WTC11 (cell line): ENCODE data around the gene KCMF1. TPM values are rescaled to one million over a fixed set of nuclear protein-coding genes. Genes with fewer than 3 reads are reported as not detected.

Experiments used
- ATAC-seq: fragments of 200-7000 bp; cut with Tn5 transposase; 2 replicates; pipeline ENCODE4 v1.10.0; 2021; ENCODE audit warnings: mild to moderate bottlenecking, moderate library complexity
- CTCF ChIA-PET: fragments of 300-600 bp; sonication (Branson Sonifier 250); formaldehyde crosslinking; loops from one replicate; lab custom pipeline; 2021; ENCODE audit warnings: antibody characterized with exemption; lab: Charles Lee
- POLR2A ChIA-PET: fragments of 350-600 bp; sonication (Branson Sonifier 250); formaldehyde crosslinking; loops from one replicate; lab custom pipeline; 2021; ENCODE audit warnings: antibody characterized with exemption; lab: Charles Lee
- DNase-seq: peaks from one replicate; pipeline ENCODE4 v3.0.0; 2021; ENCODE audit warnings: low spot score
- H3K27ac Mint-ChIP-seq: 2 replicates; pipeline ENCODE4 v1.8.0; 2021; ENCODE audit warnings: mixed read lengths
- H3K27me3 Mint-ChIP-seq: 2 replicates; pipeline ENCODE4 v1.8.0; 2021; ENCODE audit warnings: low read depth, mild to moderate bottlenecking, moderate library complexity, mixed read lengths
- H3K36me3 Mint-ChIP-seq: 2 replicates; pipeline ENCODE4 v1.8.0; 2021; ENCODE audit warnings: mixed read lengths
- H3K4me1 Mint-ChIP-seq: 2 replicates; pipeline ENCODE4 v1.8.0; 2022; ENCODE audit warnings: mixed read lengths
- H3K4me3 Mint-ChIP-seq: 2 replicates; pipeline ENCODE4 v1.8.0; 2021; ENCODE audit warnings: mild to moderate bottlenecking, moderate library complexity, mixed read lengths
- H3K9me3 Mint-ChIP-seq: 2 replicates; pipeline ENCODE4 v1.8.0; 2021; ENCODE audit warnings: mixed read lengths
- ESRRA ChIP-seq: sonication (generic); formaldehyde crosslinking; IDR thresholded peaks from 2 replicates; pipeline ENCODE4 v1.8.1; 2022; ENCODE audit warnings: mild to moderate bottlenecking, missing genetic modification reagents, borderline replicate concordance
- ZNF219 ChIP-seq: sonication (generic); formaldehyde crosslinking; IDR thresholded peaks from 2 replicates; pipeline ENCODE4 v1.8.0; 2023; ENCODE audit warnings: missing genetic modification reagents, mild to moderate bottlenecking, borderline replicate concordance
- ZNF263 ChIP-seq: sonication (generic); formaldehyde crosslinking; IDR thresholded peaks from 2 replicates; pipeline ENCODE4 v1.8.1; 2022; ENCODE audit warnings: low read depth, mild to moderate bottlenecking, moderate library complexity, missing genetic modification reagents
- ZNF416 ChIP-seq: fragments of 250-450 bp; sonication (Bioruptor Pico); IDR thresholded peaks from 2 replicates; pipeline ENCODE4 v1.9.0; 2021; ENCODE audit warnings: mild to moderate bottlenecking, inconsistent platforms
- ZNF423 ChIP-seq: fragments of 250-450 bp; sonication (Bioruptor Pico); IDR thresholded peaks from 2 replicates; pipeline ENCODE4 v2.1.2; 2022; ENCODE audit warnings: mild to moderate bottlenecking, moderate library complexity
- total RNA-seq: library from RNA; stranded (reverse); gene quantifications from 3 replicates; pipeline ENCODE4 v1.2.3, GENCODE V29; 2021
- TF ChIP-seq, protein P1 (sequence below): sonication (generic); formaldehyde crosslinking; IDR thresholded peaks from 2 replicates; pipeline ENCODE4 v1.8.0; 2022; ENCODE audit warnings: mild to moderate bottlenecking, missing genetic modification reagents
- TF ChIP-seq, protein P2 (sequence below): fragments of 250-450 bp; sonication (Bioruptor Pico); IDR thresholded peaks from 2 replicates; pipeline ENCODE4 v1.9.0; 2021; ENCODE audit warnings: mild to moderate bottlenecking, borderline replicate concordance
- TF ChIP-seq, protein P3 (sequence below): fragments of 250-450 bp; sonication (Bioruptor Pico); IDR thresholded peaks from 2 replicates; pipeline ENCODE4 v1.9.0; 2021; ENCODE audit warnings: mild to moderate bottlenecking
- TF ChIP-seq, protein P4 (sequence below): fragments of 250-450 bp; sonication (Bioruptor Pico); IDR thresholded peaks from 2 replicates; pipeline ENCODE4 v1.9.0; 2021; ENCODE audit warnings: mild to moderate bottlenecking
- TF ChIP-seq, protein P5 (sequence below): sonication (generic); formaldehyde crosslinking; IDR thresholded peaks from 2 replicates; pipeline ENCODE4 v1.8.0; 2023; ENCODE audit warnings: missing genetic modification reagents
- TF ChIP-seq, protein P6 (sequence below): sonication (generic); formaldehyde crosslinking; IDR thresholded peaks from 2 replicates; pipeline ENCODE4 v1.8.0; 2023; ENCODE audit warnings: mild to moderate bottlenecking, missing genetic modification reagents
- TF ChIP-seq, protein P7 (sequence below): sonication (generic); formaldehyde crosslinking; IDR thresholded peaks from 2 replicates; pipeline ENCODE4 v1.8.1; 2023; ENCODE audit warnings: mild to moderate bottlenecking, missing genetic modification reagents
- TF ChIP-seq, protein P8 (sequence below): fragments of 250-450 bp; sonication (Bioruptor Pico); IDR thresholded peaks from 2 replicates; pipeline ENCODE4 v1.8.0; 2021; ENCODE audit warnings: mild to moderate bottlenecking

The KCMF1 gene
- total RNA-seq, 1 experiment from 2014 or later = 117 TPM

DNA sequence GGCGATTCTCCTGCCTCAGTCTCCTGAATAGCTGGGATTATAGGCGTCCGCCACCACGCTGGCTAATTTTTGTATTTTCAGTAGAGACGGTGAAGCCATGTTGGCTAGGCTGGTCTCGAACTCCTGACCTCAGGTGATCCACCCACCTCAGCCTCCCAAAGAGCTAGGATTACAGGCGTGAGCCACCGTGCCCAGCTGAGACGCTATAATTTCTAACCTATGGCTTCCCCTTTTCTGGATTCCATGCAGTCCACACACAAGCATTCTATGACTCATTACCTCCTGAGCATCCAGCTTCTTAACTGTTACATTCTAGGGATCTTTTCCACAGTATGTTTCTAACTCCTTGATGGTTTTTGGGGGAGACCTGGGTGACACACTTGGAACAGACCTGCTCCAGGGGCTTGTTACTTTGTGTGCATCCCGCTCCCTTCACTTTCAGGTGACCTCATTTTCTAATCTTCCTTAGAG lies 11.8 kb upstream of the KCMF1 start:
- no peak for DNase-seq
- CTCF ChIA-PET = interaction anchor here (0.7 to 5.6 kb wide), 5 partner anchors 13 to 94 kb away, joined by 3 to 67 read pairs (median 4); no protein-coding TSS in a partner anchor
- TF ChIP-seq, protein P1, sequence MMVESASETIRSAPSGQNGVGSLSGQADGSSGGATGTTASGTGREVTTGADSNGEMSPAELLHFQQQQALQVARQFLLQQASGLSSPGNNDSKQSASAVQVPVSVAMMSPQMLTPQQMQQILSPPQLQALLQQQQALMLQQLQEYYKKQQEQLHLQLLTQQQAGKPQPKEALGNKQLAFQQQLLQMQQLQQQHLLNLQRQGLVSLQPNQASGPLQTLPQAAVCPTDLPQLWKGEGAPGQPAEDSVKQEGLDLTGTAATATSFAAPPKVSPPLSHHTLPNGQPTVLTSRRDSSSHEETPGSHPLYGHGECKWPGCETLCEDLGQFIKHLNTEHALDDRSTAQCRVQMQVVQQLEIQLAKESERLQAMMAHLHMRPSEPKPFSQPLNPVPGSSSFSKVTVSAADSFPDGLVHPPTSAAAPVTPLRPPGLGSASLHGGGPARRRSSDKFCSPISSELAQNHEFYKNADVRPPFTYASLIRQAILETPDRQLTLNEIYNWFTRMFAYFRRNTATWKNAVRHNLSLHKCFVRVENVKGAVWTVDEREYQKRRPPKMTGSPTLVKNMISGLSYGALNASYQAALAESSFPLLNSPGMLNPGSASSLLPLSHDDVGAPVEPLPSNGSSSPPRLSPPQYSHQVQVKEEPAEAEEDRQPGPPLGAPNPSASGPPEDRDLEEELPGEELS (CRISPR knock-in tag) = no peak
- TF ChIP-seq, protein P2, sequence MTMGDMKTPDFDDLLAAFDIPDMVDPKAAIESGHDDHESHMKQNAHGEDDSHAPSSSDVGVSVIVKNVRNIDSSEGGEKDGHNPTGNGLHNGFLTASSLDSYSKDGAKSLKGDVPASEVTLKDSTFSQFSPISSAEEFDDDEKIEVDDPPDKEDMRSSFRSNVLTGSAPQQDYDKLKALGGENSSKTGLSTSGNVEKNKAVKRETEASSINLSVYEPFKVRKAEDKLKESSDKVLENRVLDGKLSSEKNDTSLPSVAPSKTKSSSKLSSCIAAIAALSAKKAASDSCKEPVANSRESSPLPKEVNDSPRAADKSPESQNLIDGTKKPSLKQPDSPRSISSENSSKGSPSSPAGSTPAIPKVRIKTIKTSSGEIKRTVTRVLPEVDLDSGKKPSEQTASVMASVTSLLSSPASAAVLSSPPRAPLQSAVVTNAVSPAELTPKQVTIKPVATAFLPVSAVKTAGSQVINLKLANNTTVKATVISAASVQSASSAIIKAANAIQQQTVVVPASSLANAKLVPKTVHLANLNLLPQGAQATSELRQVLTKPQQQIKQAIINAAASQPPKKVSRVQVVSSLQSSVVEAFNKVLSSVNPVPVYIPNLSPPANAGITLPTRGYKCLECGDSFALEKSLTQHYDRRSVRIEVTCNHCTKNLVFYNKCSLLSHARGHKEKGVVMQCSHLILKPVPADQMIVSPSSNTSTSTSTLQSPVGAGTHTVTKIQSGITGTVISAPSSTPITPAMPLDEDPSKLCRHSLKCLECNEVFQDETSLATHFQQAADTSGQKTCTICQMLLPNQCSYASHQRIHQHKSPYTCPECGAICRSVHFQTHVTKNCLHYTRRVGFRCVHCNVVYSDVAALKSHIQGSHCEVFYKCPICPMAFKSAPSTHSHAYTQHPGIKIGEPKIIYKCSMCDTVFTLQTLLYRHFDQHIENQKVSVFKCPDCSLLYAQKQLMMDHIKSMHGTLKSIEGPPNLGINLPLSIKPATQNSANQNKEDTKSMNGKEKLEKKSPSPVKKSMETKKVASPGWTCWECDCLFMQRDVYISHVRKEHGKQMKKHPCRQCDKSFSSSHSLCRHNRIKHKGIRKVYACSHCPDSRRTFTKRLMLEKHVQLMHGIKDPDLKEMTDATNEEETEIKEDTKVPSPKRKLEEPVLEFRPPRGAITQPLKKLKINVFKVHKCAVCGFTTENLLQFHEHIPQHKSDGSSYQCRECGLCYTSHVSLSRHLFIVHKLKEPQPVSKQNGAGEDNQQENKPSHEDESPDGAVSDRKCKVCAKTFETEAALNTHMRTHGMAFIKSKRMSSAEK (CRISPR knock-in tag) = peak; percentile 90; the same call in 1 of the 2 replicates
- TF ChIP-seq, protein P3, sequence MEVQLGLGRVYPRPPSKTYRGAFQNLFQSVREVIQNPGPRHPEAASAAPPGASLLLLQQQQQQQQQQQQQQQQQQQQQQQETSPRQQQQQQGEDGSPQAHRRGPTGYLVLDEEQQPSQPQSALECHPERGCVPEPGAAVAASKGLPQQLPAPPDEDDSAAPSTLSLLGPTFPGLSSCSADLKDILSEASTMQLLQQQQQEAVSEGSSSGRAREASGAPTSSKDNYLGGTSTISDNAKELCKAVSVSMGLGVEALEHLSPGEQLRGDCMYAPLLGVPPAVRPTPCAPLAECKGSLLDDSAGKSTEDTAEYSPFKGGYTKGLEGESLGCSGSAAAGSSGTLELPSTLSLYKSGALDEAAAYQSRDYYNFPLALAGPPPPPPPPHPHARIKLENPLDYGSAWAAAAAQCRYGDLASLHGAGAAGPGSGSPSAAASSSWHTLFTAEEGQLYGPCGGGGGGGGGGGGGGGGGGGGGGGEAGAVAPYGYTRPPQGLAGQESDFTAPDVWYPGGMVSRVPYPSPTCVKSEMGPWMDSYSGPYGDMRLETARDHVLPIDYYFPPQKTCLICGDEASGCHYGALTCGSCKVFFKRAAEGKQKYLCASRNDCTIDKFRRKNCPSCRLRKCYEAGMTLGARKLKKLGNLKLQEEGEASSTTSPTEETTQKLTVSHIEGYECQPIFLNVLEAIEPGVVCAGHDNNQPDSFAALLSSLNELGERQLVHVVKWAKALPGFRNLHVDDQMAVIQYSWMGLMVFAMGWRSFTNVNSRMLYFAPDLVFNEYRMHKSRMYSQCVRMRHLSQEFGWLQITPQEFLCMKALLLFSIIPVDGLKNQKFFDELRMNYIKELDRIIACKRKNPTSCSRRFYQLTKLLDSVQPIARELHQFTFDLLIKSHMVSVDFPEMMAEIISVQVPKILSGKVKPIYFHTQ = peak; percentile 61; the same call in 1 of the 2 replicates
- Mint-ChIP-seq H3K27me3 (no peaks in the 10 kb centered on the region), H3K36me3 (peaks cover 23% of the 10 kb centered on the region), H3K4me1 (peaks cover 73% of the 10 kb centered on the region), H3K4me3 (peak overlapping the region; percentile 70), H3K27ac (peak overlapping the region; percentile 100), H3K9me3 (no peaks in the 10 kb centered on the region)
- no peak for ATAC-seq
- POLR2A ChIA-PET = interaction anchor here (1.1 to 5.8 kb wide), 4 partner anchors 11 to 33 kb away, joined by 4 to 90 read pairs (median 12); partner anchors contain the start of gene KCMF1

DNA sequence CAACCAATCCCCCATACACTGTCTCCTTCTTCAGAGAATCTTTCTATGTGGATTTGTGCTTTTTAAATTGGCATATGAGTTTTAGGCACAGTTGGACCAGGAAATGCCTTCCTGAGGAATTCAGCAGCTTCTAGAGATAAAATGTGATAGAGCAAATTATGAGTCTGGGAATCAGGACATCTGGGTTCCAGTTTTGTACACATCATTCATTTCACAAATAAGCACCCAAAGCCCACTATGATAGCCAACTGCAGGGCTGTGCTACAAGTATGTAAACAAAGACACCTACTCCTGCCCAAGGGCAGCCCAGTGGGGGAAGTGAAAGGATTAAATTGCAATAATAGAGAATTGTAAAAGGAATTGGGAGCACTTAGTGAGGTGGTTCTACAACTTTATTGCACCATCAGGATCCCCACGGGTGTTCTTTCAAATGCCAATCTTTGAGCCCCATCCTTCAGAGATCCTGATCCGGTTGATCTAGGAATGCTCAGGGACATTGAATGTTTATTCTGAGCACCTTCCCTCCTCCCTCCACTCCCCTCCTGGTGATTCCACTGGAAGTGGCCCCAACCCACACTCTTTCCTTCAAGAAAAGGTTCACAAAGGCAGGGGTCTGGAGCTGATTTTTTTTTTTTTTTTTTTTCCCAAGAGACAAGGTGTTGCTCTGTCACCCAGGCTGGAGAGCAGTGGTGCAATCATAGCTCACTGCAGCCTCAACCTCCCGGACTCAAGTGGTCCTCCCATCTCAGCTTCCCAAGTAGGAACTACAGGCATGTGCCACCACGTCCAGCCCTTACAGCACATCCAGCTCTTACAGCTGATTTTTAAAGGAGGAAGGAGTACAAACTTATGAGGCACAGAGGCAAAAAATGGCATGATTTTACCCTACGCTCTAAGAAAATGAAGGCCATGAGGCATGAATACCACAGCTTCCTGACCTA lies 11.1 kb upstream of the KCMF1 start:
- peak overlapping the region; percentile 70 for H3K4me3 Mint-ChIP-seq
- peak; percentile 89 for TF ChIP-seq ZNF263 (CRISPR knock-in tag)
- no peak for TF ChIP-seq ZNF219
- TF ChIP-seq, protein P4, sequence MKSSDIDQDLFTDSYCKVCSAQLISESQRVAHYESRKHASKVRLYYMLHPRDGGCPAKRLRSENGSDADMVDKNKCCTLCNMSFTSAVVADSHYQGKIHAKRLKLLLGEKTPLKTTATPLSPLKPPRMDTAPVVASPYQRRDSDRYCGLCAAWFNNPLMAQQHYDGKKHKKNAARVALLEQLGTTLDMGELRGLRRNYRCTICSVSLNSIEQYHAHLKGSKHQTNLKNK (CRISPR knock-in tag) = peak; percentile 86
- TF ChIP-seq ESRRA (CRISPR knock-in tag) = no peak
- TF ChIP-seq, protein P5, sequence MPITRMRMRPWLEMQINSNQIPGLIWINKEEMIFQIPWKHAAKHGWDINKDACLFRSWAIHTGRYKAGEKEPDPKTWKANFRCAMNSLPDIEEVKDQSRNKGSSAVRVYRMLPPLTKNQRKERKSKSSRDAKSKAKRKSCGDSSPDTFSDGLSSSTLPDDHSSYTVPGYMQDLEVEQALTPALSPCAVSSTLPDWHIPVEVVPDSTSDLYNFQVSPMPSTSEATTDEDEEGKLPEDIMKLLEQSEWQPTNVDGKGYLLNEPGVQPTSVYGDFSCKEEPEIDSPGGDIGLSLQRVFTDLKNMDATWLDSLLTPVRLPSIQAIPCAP (CRISPR knock-in tag) = no peak
- peak; percentile 58; the same call in 1 of the 2 replicates for TF ChIP-seq ZNF423
- TF ChIP-seq ZNF416 (CRISPR knock-in tag) = no peak
- TF ChIP-seq, protein P6, sequence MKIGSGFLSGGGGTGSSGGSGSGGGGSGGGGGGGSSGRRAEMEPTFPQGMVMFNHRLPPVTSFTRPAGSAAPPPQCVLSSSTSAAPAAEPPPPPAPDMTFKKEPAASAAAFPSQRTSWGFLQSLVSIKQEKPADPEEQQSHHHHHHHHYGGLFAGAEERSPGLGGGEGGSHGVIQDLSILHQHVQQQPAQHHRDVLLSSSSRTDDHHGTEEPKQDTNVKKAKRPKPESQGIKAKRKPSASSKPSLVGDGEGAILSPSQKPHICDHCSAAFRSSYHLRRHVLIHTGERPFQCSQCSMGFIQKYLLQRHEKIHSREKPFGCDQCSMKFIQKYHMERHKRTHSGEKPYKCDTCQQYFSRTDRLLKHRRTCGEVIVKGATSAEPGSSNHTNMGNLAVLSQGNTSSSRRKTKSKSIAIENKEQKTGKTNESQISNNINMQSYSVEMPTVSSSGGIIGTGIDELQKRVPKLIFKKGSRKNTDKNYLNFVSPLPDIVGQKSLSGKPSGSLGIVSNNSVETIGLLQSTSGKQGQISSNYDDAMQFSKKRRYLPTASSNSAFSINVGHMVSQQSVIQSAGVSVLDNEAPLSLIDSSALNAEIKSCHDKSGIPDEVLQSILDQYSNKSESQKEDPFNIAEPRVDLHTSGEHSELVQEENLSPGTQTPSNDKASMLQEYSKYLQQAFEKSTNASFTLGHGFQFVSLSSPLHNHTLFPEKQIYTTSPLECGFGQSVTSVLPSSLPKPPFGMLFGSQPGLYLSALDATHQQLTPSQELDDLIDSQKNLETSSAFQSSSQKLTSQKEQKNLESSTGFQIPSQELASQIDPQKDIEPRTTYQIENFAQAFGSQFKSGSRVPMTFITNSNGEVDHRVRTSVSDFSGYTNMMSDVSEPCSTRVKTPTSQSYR = peak; percentile 64; the same call in 1 of the 2 replicates
- TF ChIP-seq, protein P7, sequence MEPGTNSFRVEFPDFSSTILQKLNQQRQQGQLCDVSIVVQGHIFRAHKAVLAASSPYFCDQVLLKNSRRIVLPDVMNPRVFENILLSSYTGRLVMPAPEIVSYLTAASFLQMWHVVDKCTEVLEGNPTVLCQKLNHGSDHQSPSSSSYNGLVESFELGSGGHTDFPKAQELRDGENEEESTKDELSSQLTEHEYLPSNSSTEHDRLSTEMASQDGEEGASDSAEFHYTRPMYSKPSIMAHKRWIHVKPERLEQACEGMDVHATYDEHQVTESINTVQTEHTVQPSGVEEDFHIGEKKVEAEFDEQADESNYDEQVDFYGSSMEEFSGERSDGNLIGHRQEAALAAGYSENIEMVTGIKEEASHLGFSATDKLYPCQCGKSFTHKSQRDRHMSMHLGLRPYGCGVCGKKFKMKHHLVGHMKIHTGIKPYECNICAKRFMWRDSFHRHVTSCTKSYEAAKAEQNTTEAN (CRISPR knock-in tag) = peak; percentile 37; the same call in 1 of the 2 replicates
- TF ChIP-seq, protein P8, sequence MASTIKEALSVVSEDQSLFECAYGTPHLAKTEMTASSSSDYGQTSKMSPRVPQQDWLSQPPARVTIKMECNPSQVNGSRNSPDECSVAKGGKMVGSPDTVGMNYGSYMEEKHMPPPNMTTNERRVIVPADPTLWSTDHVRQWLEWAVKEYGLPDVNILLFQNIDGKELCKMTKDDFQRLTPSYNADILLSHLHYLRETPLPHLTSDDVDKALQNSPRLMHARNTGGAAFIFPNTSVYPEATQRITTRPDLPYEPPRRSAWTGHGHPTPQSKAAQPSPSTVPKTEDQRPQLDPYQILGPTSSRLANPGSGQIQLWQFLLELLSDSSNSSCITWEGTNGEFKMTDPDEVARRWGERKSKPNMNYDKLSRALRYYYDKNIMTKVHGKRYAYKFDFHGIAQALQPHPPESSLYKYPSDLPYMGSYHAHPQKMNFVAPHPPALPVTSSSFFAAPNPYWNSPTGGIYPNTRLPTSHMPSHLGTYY = no peak

More for the DNA sequence above, 11.1 kb upstream of the KCMF1 start:
- peak; percentile 48 for ATAC-seq
- peak overlapping the region; percentile 100 for H3K27ac Mint-ChIP-seq
- peak; percentile 51 for DNase-seq
- CTCF ChIA-PET = interaction anchor here (0.7 to 5.6 kb wide), 6 partner anchors 11 to 93 kb away, joined by 3 to 67 read pairs (median 4); no protein-coding TSS in a partner anchor
- peaks cover 72% of the 10 kb centered on the region for H3K4me1 Mint-ChIP-seq
- H3K36me3 Mint-ChIP-seq = peaks cover 27% of the 10 kb centered on the region
- no peaks in the 10 kb centered on the region for H3K9me3 Mint-ChIP-seq
- no peaks in the 10 kb centered on the region for H3K27me3 Mint-ChIP-seq
- POLR2A ChIA-PET = interaction anchor here (0.6 to 5.8 kb wide), 3 partner anchors 10 to 360 kb away, joined by 3 to 90 read pairs (median 10); partner anchors contain the start of gene KCMF1
